ENCODE data around the gene PERP. TPM values are rescaled to one million over a fixed set of nuclear protein-coding genes. Genes with fewer than 3 reads are reported as not detected.

PERP gene
- total and polyA plus RNA-seq, 2 of the 8 experiments (the other 6 are each of a cell fraction or from before 2014, with no cell fraction given): 21.0 to 26.7 TPM

GRCh38 chr6:138085839-138086222 is 21.4 kb downstream of the PERP start:
- no peak overlapping the region for H3K27ac ChIP-seq (ENCODE audit: low read depth, low read length)
- WGBS, 2 experiments (ENCODE audit: extremely low coverage in 1 of 2, insufficient coverage in 1 of 2, insufficient read length in 1 of 2, insufficient replicate concordance in 2 of 2, low coverage in 1 of 2, low lambda C conversion rate in 2 of 2, missing lambda C conversion rate in 1 of 2): 95% methylated on average over 2 of the region's 2 CpGs; no CpG with 5 or more reads in 1 of the 2 experiments
- H3K36me3 ChIP-seq (ENCODE audit: control insufficient read depth in 2 of 4, insufficient read depth in 4 of 4, low read length in 3 of 4): no peaks in the 10 kb centered on the region; a peak in 1 of 8 replicates
- H3K79me2 ChIP-seq (ENCODE audit: control insufficient read depth in 1 of 2, insufficient read depth in 2 of 2, low read length in 2 of 2): no peaks in the 10 kb centered on the region
- no peak overlapping the region for H2AK5ac ChIP-seq (ENCODE audit: low read depth, low read length)
- POLR2A ChIA-PET (ENCODE audit: partially characterized antibody): no interaction called here
- no peak overlapping the region for H3K56ac ChIP-seq (replicated peaks; ENCODE audit: insufficient read length, low read depth, low read length)
- H3K23me2 ChIP-seq (ENCODE audit: low read depth, low read length): 0 out of 2 replicates have a peak, but pooled peaks cover 1% of the 10 kb centered on the region
- H4K8ac ChIP-seq (ENCODE audit: extremely low read depth, insufficient read depth, low read length): no peak overlapping the region
- CTCF ChIA-PET (ENCODE audit: partially characterized antibody): interaction anchor here (6.9 kb wide), 1 partner anchor 79 kb away, joined by 45 read pairs; no protein-coding TSS in a partner anchor
- peaks cover 0 to 3% (median 1%) of the 10 kb centered on the region in 4 experiments; a peak in 1 of 7 replicates for H3K27me3 ChIP-seq (replicated peaks in 1 of 4; ENCODE audit: control insufficient read depth in 3 of 4, extremely low read depth in 1 of 4, insufficient read depth in 3 of 4, low read length in 3 of 4)
- no peak overlapping the region for H3K4me2 ChIP-seq (ENCODE audit: insufficient read depth in 1 of 2, low read depth in 2 of 2, low read length in 2 of 2)
- no peak for FAIRE-seq
- no peak overlapping the region for H3K4me3 ChIP-seq (ENCODE audit: extremely low read depth in 1 of 4, insufficient read depth in 2 of 4, low read depth in 3 of 4, low read length in 4 of 4)
- H2BK20ac ChIP-seq (ENCODE audit: low read length): no peak overlapping the region
- H3K9me3 ChIP-seq (ENCODE audit: insufficient read depth in 2 of 2, low read depth in 1 of 2, low read length in 1 of 2): no peaks in the 10 kb centered on the region
- no peak overlapping the region for H3K23ac ChIP-seq (ENCODE audit: insufficient read length)
- H2AFZ ChIP-seq (ENCODE audit: low read length): no peak overlapping the region
- no peak overlapping the region for H4K5ac ChIP-seq (ENCODE audit: insufficient read length, low read depth, low read length)
- H3K18ac ChIP-seq (ENCODE audit: extremely low read depth, low read length): no peak overlapping the region
- no peak overlapping the region for H2BK15ac ChIP-seq (ENCODE audit: low read length)
- TF ChIP-seq PHF8 (conservative IDR thresholded peaks at IDR 0.05; ENCODE audit: low read depth, low read length): no peak
- no peak for TF ChIP-seq NANOG (IDR thresholded peaks at IDR 0.05; ENCODE audit: insufficient read depth, low read depth, low read length, poor library complexity, severe bottlenecking)
- TF ChIP-seq CEBPB (IDR thresholded peaks at IDR 0.05; ENCODE audit: low read depth, low read length): no peak
- TF ChIP-seq TAF7 (optimal IDR thresholded peaks at IDR 0.05; ENCODE audit: borderline replicate concordance, low read depth, low read length): no peak
- no peak overlapping the region for H2BK120ac ChIP-seq (replicated peaks; ENCODE audit: low read depth, low read length)
- H3K9ac ChIP-seq (replicated peaks in 1 of 4; ENCODE audit: extremely low read depth in 1 of 4, low read depth in 3 of 4, low read length in 3 of 4): no peak overlapping the region
- H2BK5ac ChIP-seq (ENCODE audit: low read depth, low read length): no peak overlapping the region
- no peak overlapping the region for H2BK12ac ChIP-seq (ENCODE audit: low read depth, low read length)
- no peak overlapping the region for H3K4ac ChIP-seq (replicated peaks; ENCODE audit: insufficient read length, low read depth, low read length)
- H4K20me1 ChIP-seq (replicated peaks in 1 of 2; ENCODE audit: control insufficient read depth in 1 of 2, insufficient read depth in 2 of 2, low read length in 2 of 2): no peaks in the 10 kb centered on the region
- no peaks in the 10 kb centered on the region for H3K79me1 ChIP-seq (ENCODE audit: low read depth, low read length)
- H3K14ac ChIP-seq (ENCODE audit: insufficient read length): no peak overlapping the region
- DNase-seq (ENCODE audit: low read depth in 1 of 2, low spot score in 2 of 2): no peak
- peaks cover 6 to 12% (median 9%) of the 10 kb centered on the region in 4 experiments for H3K4me1 ChIP-seq (replicated peaks in 1 of 4; ENCODE audit: control insufficient read depth in 3 of 4, insufficient read depth in 4 of 4, low read length in 3 of 4)
- no peak overlapping the region for H4K91ac ChIP-seq (replicated peaks; ENCODE audit: insufficient read length, low read length)
